Measurements from ENCODE around the gene STIP1. TPM values are rescaled to one million over a fixed set of nuclear protein-coding genes. Genes with fewer than 3 reads are reported as not detected.

The STIP1 gene
- total RNA-seq, 1 donor from 2014 or later: 115 TPM

GRCh38 chr11:64249563-64250414 lies 63.8 kb downstream of the STIP1 start:
- no peak for DNase-seq (ENCODE audit: low spot score)

- DNase-seq (ENCODE audit: low spot score): no peak
Observed at GRCh38 chr11:64250415-64251015, 64.5 kb downstream of the STIP1 start.

- DNase-seq (ENCODE audit: low spot score): no peak
Observed at GRCh38 chr11:64251016-64251752, 65.2 kb downstream of the STIP1 start, which contains the start of gene PLCB3. Gene PLCB3 (plus strand): TSS chr11:64251530. CDS start chr11:64251650, 120 bp downstream.

GRCh38 chr11:64251753-64252002 lies 65.7 kb downstream of the STIP1 start:
- no peak for DNase-seq (ENCODE audit: low spot score)

GRCh38 chr11:64252003-64252872 lies 66.3 kb downstream of the STIP1 start:
- DNase-seq (ENCODE audit: low spot score): no peak

- DNase-seq (ENCODE audit: low spot score): no peak
Observed at GRCh38 chr11:64253043-64253442, 67.1 kb downstream of the STIP1 start.

GRCh38 chr11:64253481-64253880 lies 67.5 kb downstream of the STIP1 start:
- DNase-seq (ENCODE audit: low spot score): no peak

Other genes with a start within 250 kb of the STIP1 start
- gene NAA40, start 247.2 kb upstream of the STIP1 start, total RNA-seq: 26.2 TPM
- 368 TPM for gene COX8A, start 211.6 kb upstream of the STIP1 start, total RNA-seq
- 72.4 TPM for gene OTUB1, start 199.7 kb upstream of the STIP1 start, total RNA-seq
- gene FLRT1, start 150.2 kb upstream of the STIP1 start, total RNA-seq: 3.8 TPM
- 19.3 TPM for gene MACROD1, start 20.1 kb upstream of the STIP1 start, total RNA-seq
- gene FERMT3, start 20.6 kb downstream of the STIP1 start, total RNA-seq: 21.7 TPM
- gene TRPT1, start 40.0 kb downstream of the STIP1 start, total RNA-seq: 47.4 TPM
- gene NUDT22, start 40.1 kb downstream of the STIP1 start, total RNA-seq: 78.6 TPM
- gene DNAJC4, start 44.4 kb downstream of the STIP1 start, total RNA-seq: 62.7 TPM
- 104 TPM for gene VEGFB, start 48.4 kb downstream of the STIP1 start, total RNA-seq
- gene FKBP2, start 54.9 kb downstream of the STIP1 start, total RNA-seq: 120 TPM
- 74.7 TPM for gene PPP1R14B, start 60.8 kb downstream of the STIP1 start, total RNA-seq
- 42.4 TPM for gene PLCB3, start 65.4 kb downstream of the STIP1 start, total RNA-seq
- 112 TPM for gene BAD, start 98.5 kb downstream of the STIP1 start, total RNA-seq
- gene GPR137, start 99.7 kb downstream of the STIP1 start, total RNA-seq: 105 TPM
- gene KCNK4, start 105.1 kb downstream of the STIP1 start, total RNA-seq: not detected
- gene CATSPERZ, start 114.2 kb downstream of the STIP1 start, total RNA-seq: 0.29 TPM
- 97.7 TPM for gene ESRRA, start 119.4 kb downstream of the STIP1 start, total RNA-seq
- 126 TPM for gene TRMT112, start 131.4 kb downstream of the STIP1 start, total RNA-seq
- 202 TPM for gene PRDX5, start 131.9 kb downstream of the STIP1 start, total RNA-seq
- gene CCDC88B, start 154.0 kb downstream of the STIP1 start, total RNA-seq: 25.8 TPM
- gene RPS6KA4, start 173.0 kb downstream of the STIP1 start, total RNA-seq: 33.0 TPM